OCI-LY1 (cell line): ENCODE data around the gene CNTNAP5.

Source experiments
- H2AFZ ChIP-seq: fragments of 200-600 bp; sonication (generic), shearing (Covaris generic); 2 replicates; pipeline ENCODE4 v1.6.0; 2014; ENCODE audit warnings: antibody characterized with exemption, mild to moderate bottlenecking, low read length
- H3F3A ChIP-seq: fragments of 200-600 bp; sonication (generic), shearing (Covaris generic); 2 replicates; pipeline ENCODE4 v1.6.0; 2014; ENCODE audit warnings: mild to moderate bottlenecking, antibody characterized with exemption, low read length, moderate library complexity; ENCODE audit not compliant: insufficient read depth
- H3K27ac ChIP-seq: fragments of 200-600 bp; sonication (generic); 2 replicates; pipeline ENCODE4 v1.5.1; 2014; ENCODE audit warnings: low read length, mixed run types, mild to moderate bottlenecking, low read depth; ENCODE audit not compliant: poor library complexity, severe bottlenecking
- H3K27me3 ChIP-seq: fragments of 200-600 bp; sonication (generic); 2 replicates; pipeline ENCODE4 v1.6.0; 2014; ENCODE audit warnings: antibody characterized with exemption, mild to moderate bottlenecking, low read length, moderate library complexity; ENCODE audit not compliant: insufficient read depth
- H3K36me3 ChIP-seq: fragments of 200-600 bp; sonication (generic); 2 replicates; pipeline ENCODE4 v1.6.1; 2014; ENCODE audit warnings: mild to moderate bottlenecking, antibody characterized with exemption, low read length, moderate library complexity, mixed read lengths; ENCODE audit not compliant: insufficient read depth
- H3K4me1 ChIP-seq: fragments of 200-600 bp; sonication (generic); 2 replicates; pipeline ENCODE4 v1.5.1; 2014; ENCODE audit warnings: mild to moderate bottlenecking, low read length, moderate library complexity; ENCODE audit not compliant: insufficient read depth, severe bottlenecking
- H3K4me2 ChIP-seq: fragments of 200-600 bp; sonication (generic), shearing (Covaris generic); 2 replicates; pipeline ENCODE4 v1.6.1; 2014; ENCODE audit warnings: low read length
- H3K4me3 ChIP-seq: fragments of 200-600 bp; sonication (generic); 2 replicates; pipeline ENCODE4 v1.5.1; 2014; ENCODE audit warnings: low read length, low read depth, mild to moderate bottlenecking, mixed read lengths; ENCODE audit not compliant: poor library complexity, severe bottlenecking
- H3K79me2 ChIP-seq: fragments of 200-600 bp; shearing (Covaris generic); 2 replicates; pipeline ENCODE4 v1.6.1; 2016; ENCODE audit warnings: mixed run types, low read length, mixed read lengths; ENCODE audit not compliant: insufficient read depth
- H3K9ac ChIP-seq: fragments of 200-600 bp; sonication (generic), shearing (Covaris generic); 2 replicates; pipeline ENCODE4 v1.6.1; 2014; ENCODE audit warnings: mild to moderate bottlenecking, low read length, mixed read lengths
- H3K9me2 ChIP-seq: fragments of 200-600 bp; sonication (generic), shearing (Covaris generic); 2 replicates; pipeline ENCODE4 v1.6.1; 2014; ENCODE audit warnings: low read depth, mild to moderate bottlenecking, low read length, mixed read lengths
- H3K9me3 ChIP-seq: fragments of 200-600 bp; shearing (Covaris generic); 2 replicates; pipeline ENCODE4 v1.6.1; 2014; ENCODE audit warnings: low read length, mixed read lengths
- H4K20me1 ChIP-seq: fragments of 200-600 bp; sonication (generic), shearing (Covaris generic); 2 replicates; pipeline ENCODE4 v1.6.0; 2016; ENCODE audit warnings: mild to moderate bottlenecking, low read length; ENCODE audit not compliant: insufficient read depth
- EZH2 ChIP-seq: fragments of 200-600 bp; sonication (generic), shearing (Covaris generic); IDR thresholded peaks from 2 replicates; pipeline ENCODE4 v1.8.0; 2017; ENCODE audit warnings: borderline replicate concordance, mixed run types, mild to moderate bottlenecking, antibody characterized with exemption, low read length, moderate library complexity, mixed read lengths
- TF ChIP-seq, protein P1 (sequence below): fragments of 200-600 bp; sonication (generic), shearing (Covaris generic); IDR thresholded peaks from 2 replicates; pipeline ENCODE4 v1.5.1; 2017; ENCODE audit warnings: mild to moderate bottlenecking, antibody characterized with exemption, low read length, moderate library complexity, mixed read lengths

Gene CNTNAP5

GRCh38 chr2:124112966-124113365 is 87.9 kb downstream of the CNTNAP5 start:
- Histone ChIP-seq H3K9me2 (no peaks in the 10 kb centered on the region), H3F3A (no peaks in the 10 kb centered on the region), H3K9me3 (no peaks in the 10 kb centered on the region), H3K27ac (no peak overlapping the region), H3K36me3 (no peaks in the 10 kb centered on the region), H3K4me2 (no peak overlapping the region), H3K4me1 (no peaks in the 10 kb centered on the region), H3K4me3 (no peak overlapping the region), H3K79me2 (no peaks in the 10 kb centered on the region), H3K27me3 (no peaks in the 10 kb centered on the region), H4K20me1 (no peaks in the 10 kb centered on the region), H2AFZ (no peak overlapping the region), H3K9ac (no peak overlapping the region)
- TF ChIP-seq, protein P1, sequence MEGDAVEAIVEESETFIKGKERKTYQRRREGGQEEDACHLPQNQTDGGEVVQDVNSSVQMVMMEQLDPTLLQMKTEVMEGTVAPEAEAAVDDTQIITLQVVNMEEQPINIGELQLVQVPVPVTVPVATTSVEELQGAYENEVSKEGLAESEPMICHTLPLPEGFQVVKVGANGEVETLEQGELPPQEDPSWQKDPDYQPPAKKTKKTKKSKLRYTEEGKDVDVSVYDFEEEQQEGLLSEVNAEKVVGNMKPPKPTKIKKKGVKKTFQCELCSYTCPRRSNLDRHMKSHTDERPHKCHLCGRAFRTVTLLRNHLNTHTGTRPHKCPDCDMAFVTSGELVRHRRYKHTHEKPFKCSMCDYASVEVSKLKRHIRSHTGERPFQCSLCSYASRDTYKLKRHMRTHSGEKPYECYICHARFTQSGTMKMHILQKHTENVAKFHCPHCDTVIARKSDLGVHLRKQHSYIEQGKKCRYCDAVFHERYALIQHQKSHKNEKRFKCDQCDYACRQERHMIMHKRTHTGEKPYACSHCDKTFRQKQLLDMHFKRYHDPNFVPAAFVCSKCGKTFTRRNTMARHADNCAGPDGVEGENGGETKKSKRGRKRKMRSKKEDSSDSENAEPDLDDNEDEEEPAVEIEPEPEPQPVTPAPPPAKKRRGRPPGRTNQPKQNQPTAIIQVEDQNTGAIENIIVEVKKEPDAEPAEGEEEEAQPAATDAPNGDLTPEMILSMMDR = no peak
- TF ChIP-seq EZH2 = no peak

DNA sequence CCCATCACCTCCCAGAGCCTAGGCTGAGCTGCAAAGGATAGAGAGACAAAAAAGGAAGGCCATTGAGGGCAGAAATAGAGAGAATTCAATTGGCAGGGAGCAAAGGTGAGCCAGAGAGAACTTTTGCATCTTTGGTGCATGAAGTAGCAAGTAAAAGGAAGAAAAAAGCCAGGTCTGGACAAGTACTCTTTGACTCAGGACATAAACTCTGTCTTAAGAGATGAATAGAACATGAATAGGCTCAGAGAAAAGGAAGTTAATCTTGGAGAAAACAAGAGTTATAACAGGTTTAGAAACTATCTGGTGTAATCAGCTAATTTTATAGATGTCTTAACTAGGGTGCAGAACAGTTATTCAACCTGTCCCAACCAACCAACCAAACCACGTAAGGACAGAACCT is 95.2 kb downstream of the CNTNAP5 start:
- no peak overlapping the region for H3K9ac ChIP-seq
- H3K9me2 ChIP-seq = no peaks in the 10 kb centered on the region
- H3K4me1 ChIP-seq = no peaks in the 10 kb centered on the region
- H3K9me3 ChIP-seq = no peaks in the 10 kb centered on the region
- no peak overlapping the region for H3K4me3 ChIP-seq
- H3K79me2 ChIP-seq = no peaks in the 10 kb centered on the region
- H3K27me3 ChIP-seq = no peaks in the 10 kb centered on the region
- H3K27ac ChIP-seq = no peak overlapping the region
- H3F3A ChIP-seq = no peaks in the 10 kb centered on the region
- H3K36me3 ChIP-seq = no peaks in the 10 kb centered on the region
- no peak overlapping the region for H3K4me2 ChIP-seq
- no peaks in the 10 kb centered on the region for H4K20me1 ChIP-seq
- TF ChIP-seq, protein P1 = no peak
- TF ChIP-seq EZH2 = no peak
- no peak overlapping the region for H2AFZ ChIP-seq

- Histone ChIP-seq H3K4me2 (no peak overlapping the region), H3K9me3 (no peaks in the 10 kb centered on the region), H2AFZ (no peak overlapping the region)
Observed at GRCh38 chr2:124121106-124121505, 96.0 kb downstream of the CNTNAP5 start.

More at GRCh38 chr2:124121106-124121505, 96.0 kb downstream of the CNTNAP5 start:
- H3K4me1 ChIP-seq = no peaks in the 10 kb centered on the region
- no peaks in the 10 kb centered on the region for H3K79me2 ChIP-seq
- H3K9me2 ChIP-seq = no peaks in the 10 kb centered on the region
- TF ChIP-seq, protein P1 = no peak
- no peak for TF ChIP-seq EZH2
- H3K4me3 ChIP-seq = no peak overlapping the region
- H4K20me1 ChIP-seq = no peaks in the 10 kb centered on the region
- no peaks in the 10 kb centered on the region for H3F3A ChIP-seq
- H3K27ac ChIP-seq = no peak overlapping the region
- H3K9ac ChIP-seq = no peak overlapping the region
- H3K36me3 ChIP-seq = no peaks in the 10 kb centered on the region
- H3K27me3 ChIP-seq = no peaks in the 10 kb centered on the region
